ENCODE data around the gene CFAP45.

The CFAP45 gene

DNA sequence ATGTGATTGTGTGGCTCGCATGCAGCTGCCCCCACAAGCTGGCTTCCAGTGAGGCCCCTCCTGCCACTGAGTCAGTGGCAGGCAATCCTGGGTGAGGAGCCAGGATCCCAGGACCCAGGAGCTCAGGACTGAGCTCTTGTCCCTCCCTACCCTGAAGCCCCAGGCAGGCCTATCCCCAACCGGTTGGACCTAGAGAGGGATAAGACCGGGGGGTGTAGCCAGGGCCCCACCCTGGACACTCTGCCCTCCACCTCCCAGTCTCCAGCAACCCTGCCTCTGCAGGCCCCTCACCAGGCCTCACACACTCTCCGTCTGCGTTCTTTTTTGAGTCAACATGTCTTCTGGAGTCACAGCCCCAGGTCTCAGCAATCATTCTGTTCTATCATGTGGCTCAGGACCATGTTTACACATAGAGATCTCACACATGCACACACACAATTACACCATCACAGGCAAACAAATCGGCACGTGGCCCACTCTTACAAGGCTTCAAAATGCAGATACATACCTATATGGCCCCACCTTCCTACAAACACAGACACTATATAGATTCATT is 40.1 kb downstream of the CFAP45 start:
- Histone ChIP-seq H3K4me2 (ENCODE audit: low read length) (no peak overlapping the region), H3K27ac (ENCODE audit: low read depth, low read length, poor library complexity, severe bottlenecking) (no peak overlapping the region), H3F3A (ENCODE audit: insufficient read depth, low read length) (no peaks in the 10 kb centered on the region), H3K79me2 (ENCODE audit: insufficient read depth, low read length) (no peaks in the 10 kb centered on the region), H3K4me3 (ENCODE audit: low read depth, low read length, poor library complexity, severe bottlenecking) (no peak overlapping the region), H3K36me3 (ENCODE audit: insufficient read depth, low read length) (no peaks in the 10 kb centered on the region), H3K9me2 (ENCODE audit: low read depth, low read length) (no peaks in the 10 kb centered on the region), H3K9me3 (ENCODE audit: low read length) (no peaks in the 10 kb centered on the region), H3K4me1 (ENCODE audit: insufficient read depth, low read length, severe bottlenecking) (no peaks in the 10 kb centered on the region), H3K27me3 (ENCODE audit: insufficient read depth, low read length) (no peaks in the 10 kb centered on the region), H3K9ac (ENCODE audit: low read length) (no peak overlapping the region), H2AFZ (ENCODE audit: low read length) (no peak overlapping the region), H4K20me1 (ENCODE audit: insufficient read depth, low read length) (no peaks in the 10 kb centered on the region)
- no peak for TF ChIP-seq EZH2 (IDR thresholded peaks at IDR 0.05; ENCODE audit: borderline replicate concordance, low read length)
- TF ChIP-seq, protein P1, sequence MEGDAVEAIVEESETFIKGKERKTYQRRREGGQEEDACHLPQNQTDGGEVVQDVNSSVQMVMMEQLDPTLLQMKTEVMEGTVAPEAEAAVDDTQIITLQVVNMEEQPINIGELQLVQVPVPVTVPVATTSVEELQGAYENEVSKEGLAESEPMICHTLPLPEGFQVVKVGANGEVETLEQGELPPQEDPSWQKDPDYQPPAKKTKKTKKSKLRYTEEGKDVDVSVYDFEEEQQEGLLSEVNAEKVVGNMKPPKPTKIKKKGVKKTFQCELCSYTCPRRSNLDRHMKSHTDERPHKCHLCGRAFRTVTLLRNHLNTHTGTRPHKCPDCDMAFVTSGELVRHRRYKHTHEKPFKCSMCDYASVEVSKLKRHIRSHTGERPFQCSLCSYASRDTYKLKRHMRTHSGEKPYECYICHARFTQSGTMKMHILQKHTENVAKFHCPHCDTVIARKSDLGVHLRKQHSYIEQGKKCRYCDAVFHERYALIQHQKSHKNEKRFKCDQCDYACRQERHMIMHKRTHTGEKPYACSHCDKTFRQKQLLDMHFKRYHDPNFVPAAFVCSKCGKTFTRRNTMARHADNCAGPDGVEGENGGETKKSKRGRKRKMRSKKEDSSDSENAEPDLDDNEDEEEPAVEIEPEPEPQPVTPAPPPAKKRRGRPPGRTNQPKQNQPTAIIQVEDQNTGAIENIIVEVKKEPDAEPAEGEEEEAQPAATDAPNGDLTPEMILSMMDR (IDR thresholded peaks at IDR 0.05; ENCODE audit: low read length), result no peak

DNA sequence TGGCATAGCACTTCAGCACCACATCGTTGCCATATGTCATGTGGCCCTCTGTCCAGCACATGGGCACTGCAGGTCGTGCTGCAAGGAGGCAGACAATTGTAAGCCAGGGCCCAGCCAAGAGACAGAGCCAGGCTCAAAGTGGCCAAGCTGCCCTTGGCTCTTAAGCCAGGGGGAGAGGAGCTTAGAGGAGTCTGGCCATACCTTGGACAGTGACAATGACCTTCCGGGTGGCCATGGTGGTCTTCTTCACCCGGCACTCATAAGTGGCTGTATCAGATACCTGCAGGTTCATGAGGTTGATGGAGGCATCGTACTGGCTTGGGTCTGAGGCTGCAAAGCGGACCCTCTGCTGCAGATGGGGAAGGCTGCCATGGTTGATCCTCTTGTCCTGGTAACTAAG is 42.1 kb downstream of the CFAP45 start:
- no peaks in the 10 kb centered on the region for H4K20me1 ChIP-seq (ENCODE audit: insufficient read depth, low read length)
- H3K36me3 ChIP-seq (ENCODE audit: insufficient read depth, low read length), result no peaks in the 10 kb centered on the region

DNA sequence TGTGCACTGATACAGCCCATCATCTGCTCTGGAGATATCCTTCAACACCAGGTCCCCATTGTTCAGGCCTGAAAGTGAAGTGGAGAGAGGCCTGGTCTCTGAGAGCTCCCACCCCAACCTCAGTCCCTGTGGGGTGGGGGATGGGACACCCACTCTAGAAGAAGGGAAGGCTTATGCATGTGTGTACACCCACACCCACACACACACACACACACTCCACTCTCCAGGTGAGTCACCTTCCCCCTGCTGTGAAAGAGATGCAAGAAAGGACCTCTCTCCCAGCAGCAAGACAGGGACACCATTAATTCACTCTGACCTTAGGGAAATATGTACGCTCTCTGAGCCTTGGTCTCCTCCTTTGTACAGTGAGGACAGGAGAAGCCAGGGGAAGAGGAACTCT is 43.4 kb downstream of the CFAP45 start:
- TF ChIP-seq, protein P1 (IDR thresholded peaks at IDR 0.05; ENCODE audit: low read length), result no peak
- no peak for TF ChIP-seq EZH2 (IDR thresholded peaks at IDR 0.05; ENCODE audit: borderline replicate concordance, low read length)
- Histone ChIP-seq H3K9ac (ENCODE audit: low read length) (no peak overlapping the region), H3K9me3 (ENCODE audit: low read length) (no peaks in the 10 kb centered on the region), H3K79me2 (ENCODE audit: insufficient read depth, low read length) (no peaks in the 10 kb centered on the region), H2AFZ (ENCODE audit: low read length) (no peak overlapping the region), H3K4me3 (ENCODE audit: low read depth, low read length, poor library complexity, severe bottlenecking) (no peak overlapping the region), H3K27me3 (ENCODE audit: insufficient read depth, low read length) (no peaks in the 10 kb centered on the region), H3K4me1 (ENCODE audit: insufficient read depth, low read length, severe bottlenecking) (no peaks in the 10 kb centered on the region), H3K9me2 (ENCODE audit: low read depth, low read length) (no peaks in the 10 kb centered on the region), H3K36me3 (ENCODE audit: insufficient read depth, low read length) (no peaks in the 10 kb centered on the region), H3K4me2 (ENCODE audit: low read length) (no peak overlapping the region), H4K20me1 (ENCODE audit: insufficient read depth, low read length) (no peaks in the 10 kb centered on the region), H3K27ac (ENCODE audit: low read depth, low read length, poor library complexity, severe bottlenecking) (no peak overlapping the region), H3F3A (ENCODE audit: insufficient read depth, low read length) (no peaks in the 10 kb centered on the region)

More for the DNA sequence above, 42.1 kb downstream of the CFAP45 start:
- Histone ChIP-seq H3K27ac (ENCODE audit: low read depth, low read length, poor library complexity, severe bottlenecking) (no peak overlapping the region), H3K9me3 (ENCODE audit: low read length) (no peaks in the 10 kb centered on the region), H3K4me2 (ENCODE audit: low read length) (no peak overlapping the region), H3K4me1 (ENCODE audit: insufficient read depth, low read length, severe bottlenecking) (no peaks in the 10 kb centered on the region), H3K79me2 (ENCODE audit: insufficient read depth, low read length) (no peaks in the 10 kb centered on the region), H3K9me2 (ENCODE audit: low read depth, low read length) (no peaks in the 10 kb centered on the region), H2AFZ (ENCODE audit: low read length) (no peak overlapping the region), H3K4me3 (ENCODE audit: low read depth, low read length, poor library complexity, severe bottlenecking) (no peak overlapping the region), H3K9ac (ENCODE audit: low read length) (no peak overlapping the region), H3K27me3 (ENCODE audit: insufficient read depth, low read length) (no peaks in the 10 kb centered on the region), H3F3A (ENCODE audit: insufficient read depth, low read length) (no peaks in the 10 kb centered on the region)
- TF ChIP-seq EZH2 (IDR thresholded peaks at IDR 0.05; ENCODE audit: borderline replicate concordance, low read length), result no peak
- TF ChIP-seq, protein P1 (IDR thresholded peaks at IDR 0.05; ENCODE audit: low read length), result no peak
